Mesothelial cell of epicardium (in vitro differentiated cells): ENCODE measurements around the gene ACP5. TPM values are rescaled to one million over a fixed set of nuclear protein-coding genes. Genes with fewer than 3 reads are reported as not detected.
A peak's percentile ranks its signal among the peaks of the same experiment; 100 is the strongest.

Experiments
- DNase-seq, 2 experiments: peaks; one replicate each; pipeline ENCODE4 v3.0.0; 2021; ENCODE audit warnings: low spot score in 2 of 2; ENCODE audit not compliant: unreplicated experiment in 2 of 2
- H3K27ac Mint-ChIP-seq: 2 replicates; pipeline ENCODE4 v1.8.0; 2021; ENCODE audit warnings: mixed read lengths
- H3K27me3 Mint-ChIP-seq: 2 replicates; pipeline ENCODE4 v1.8.0; 2021; ENCODE audit warnings: low read depth, mixed read lengths
- H3K36me3 Mint-ChIP-seq: 2 replicates; pipeline ENCODE4 v1.8.0; 2021; ENCODE audit warnings: mixed read lengths
- H3K4me1 Mint-ChIP-seq: 2 replicates; pipeline ENCODE4 v1.8.0; 2021; ENCODE audit warnings: mixed read lengths
- H3K4me3 Mint-ChIP-seq: 2 replicates; pipeline ENCODE4 v1.8.0; 2021; ENCODE audit warnings: mild to moderate bottlenecking, moderate library complexity, mixed read lengths
- H3K9me3 Mint-ChIP-seq: 2 replicates; pipeline ENCODE4 v1.8.0; 2021; ENCODE audit warnings: mixed read lengths
- CTCF ChIP-seq: fragments of 200-600 bp; sonication (generic); IDR thresholded peaks from one replicate; pipeline ENCODE4 v1.5.0; 2021; ENCODE audit warnings: antibody characterized with exemption; ENCODE audit not compliant: unreplicated experiment
- total RNA-seq: library from RNA; stranded (reverse); gene quantifications from 3 replicates; pipeline ENCODE4 v1.2.1, GENCODE V29; 2021

ACP5 gene
- total RNA-seq, 1 donor from 2014 or later = 3.9 TPM

- Mint-ChIP-seq H3K27me3 (no peaks in the 10 kb centered on the region), H3K4me1 (peaks cover 16% of the 10 kb centered on the region), H3K36me3 (no peaks in the 10 kb centered on the region), H3K4me3 (no peak overlapping the region), H3K9me3 (no peaks in the 10 kb centered on the region), H3K27ac (no peak overlapping the region)
- DNase-seq = no peak
- TF ChIP-seq CTCF = no peak
These were observed 36.2 kb downstream of the ACP5 start for GRCh38 chr19:11541238-11541637.

- no peak for TF ChIP-seq CTCF
- Mint-ChIP-seq H3K9me3 (no peaks in the 10 kb centered on the region), H3K4me1 (peaks cover 17% of the 10 kb centered on the region), H3K4me3 (no peak overlapping the region), H3K27me3 (no peaks in the 10 kb centered on the region), H3K27ac (peak overlapping the region; percentile 81), H3K36me3 (no peaks in the 10 kb centered on the region)
- no peak for DNase-seq
These were observed 36.8 kb downstream of the ACP5 start for GRCh38 chr19:11540645-11541044.

- Mint-ChIP-seq H3K4me1 (peaks cover 21% of the 10 kb centered on the region), H3K9me3 (no peaks in the 10 kb centered on the region), H3K27me3 (no peaks in the 10 kb centered on the region), H3K27ac (peak overlapping the region; percentile 90), H3K36me3 (no peaks in the 10 kb centered on the region), H3K4me3 (peak overlapping the region; percentile 60)
- no peak for TF ChIP-seq CTCF
- DNase-seq = peak in 1 of 2 experiments; percentile 51
These were observed 37.7 kb downstream of the ACP5 start for GRCh38 chr19:11539495-11540365.

- Mint-ChIP-seq H3K9me3 (no peaks in the 10 kb centered on the region), H3K27ac (peak within 1 kb of the TSS; percentile 90), H3K36me3 (no peaks in the 10 kb centered on the region), H3K27me3 (no peaks in the 10 kb centered on the region), H3K4me3 (peak within 1 kb of the TSS; percentile 57), H3K4me1 (peaks cover 21% of the 10 kb centered on the region)
- TF ChIP-seq CTCF = no peak
- peak; percentile 50 to 68 for DNase-seq
These were observed 39.0 kb downstream of the ACP5 start, which contains the start of gene CNN1 for GRCh38 chr19:11538232-11539036. Gene CNN1 (plus strand): TSS chr19:11538851. CDS start chr19:11538928, 77 bp downstream.

GRCh38 chr19:11535792-11536595 lies 41.5 kb downstream of the ACP5 start:
- Mint-ChIP-seq H3K9me3 (no peaks in the 10 kb centered on the region), H3K4me1 (peaks cover 21% of the 10 kb centered on the region), H3K36me3 (no peaks in the 10 kb centered on the region), H3K27me3 (no peaks in the 10 kb centered on the region), H3K4me3 (peak overlapping the region; percentile 67), H3K27ac (peak overlapping the region; percentile 93)
- peak; percentile 93 for TF ChIP-seq CTCF
- peak; percentile 87 to 94 for DNase-seq
